Measurements from ENCODE around the gene RAI14. TPM values are rescaled to one million over a fixed set of nuclear protein-coding genes. Genes with fewer than 3 reads are reported as not detected.
A peak's percentile ranks its signal among the peaks of the same experiment; 100 is the strongest.

The RAI14 gene
- total RNA-seq, 1 experiment from 2014 or later = 23.6 TPM

GRCh38 chr5:34627794-34628193 is 28.3 kb upstream of the RAI14 start:
- Histone ChIP-seq H3K36me3 (ENCODE audit: insufficient read depth, low read length, poor library complexity, severe bottlenecking) (no peaks in the 10 kb centered on the region), H3K4me1 (ENCODE audit: insufficient read depth, low read length, poor library complexity, severe bottlenecking) (peaks cover 8% of the 10 kb centered on the region), H3K27ac (ENCODE audit: low read depth, low read length, poor library complexity, severe bottlenecking) (no peak overlapping the region), H3K27me3 (replicated peaks; ENCODE audit: insufficient read depth, low read depth, low read length, poor library complexity) (no peaks in the 10 kb centered on the region), H3K4me3 (ENCODE audit: low read depth, low read length, poor library complexity, severe bottlenecking) (no peak overlapping the region), H3K9me3 (ENCODE audit: low read depth, low read length, poor library complexity, severe bottlenecking) (peaks cover 4% of the 10 kb centered on the region)
- ChIA-PET POLR2A (ENCODE audit: low non-redundant PET) (no interaction called here), CTCF (no interaction called here)
- TF ChIP-seq EZH2 (IDR thresholded peaks at IDR 0.05; ENCODE audit: borderline replicate concordance, low read depth, low read length, poor library complexity, severe bottlenecking) = no peak
- no peak for TF ChIP-seq CTCF (conservative IDR thresholded peaks at IDR 0.05; ENCODE audit: low read depth, low read length)
- intact Hi-C loops (cut with micrococcal nuclease; ENCODE audit: unreplicated experiment) = no loop called here
- peak; percentile 57 for DNase-seq (ENCODE audit: low spot score)
- BruUV-seq (replicated peaks) = no TSS peak

GRCh38 chr5:34628373-34628772 is 27.8 kb upstream of the RAI14 start:
- Histone ChIP-seq H3K4me1 (ENCODE audit: insufficient read depth, low read length, poor library complexity, severe bottlenecking) (peaks cover 8% of the 10 kb centered on the region), H3K36me3 (ENCODE audit: insufficient read depth, low read length, poor library complexity, severe bottlenecking) (no peaks in the 10 kb centered on the region), H3K27me3 (replicated peaks; ENCODE audit: insufficient read depth, low read depth, low read length, poor library complexity) (no peaks in the 10 kb centered on the region), H3K27ac (ENCODE audit: low read depth, low read length, poor library complexity, severe bottlenecking) (no peak overlapping the region), H3K9me3 (ENCODE audit: low read depth, low read length, poor library complexity, severe bottlenecking) (peaks cover 4% of the 10 kb centered on the region), H3K4me3 (ENCODE audit: low read depth, low read length, poor library complexity, severe bottlenecking) (no peak overlapping the region)
- ChIA-PET CTCF (no interaction called here), POLR2A (ENCODE audit: low non-redundant PET) (no interaction called here)
- TF ChIP-seq EZH2 (IDR thresholded peaks at IDR 0.05; ENCODE audit: borderline replicate concordance, low read depth, low read length, poor library complexity, severe bottlenecking) (no peak), CTCF (conservative IDR thresholded peaks at IDR 0.05; ENCODE audit: low read depth, low read length) (no peak)
- intact Hi-C loops (cut with micrococcal nuclease; ENCODE audit: unreplicated experiment) = no loop called here
- no peak for DNase-seq (ENCODE audit: low spot score)
- no TSS peak for BruUV-seq (replicated peaks)

GRCh38 chr5:34630596-34630995 is 25.5 kb upstream of the RAI14 start:
- no TSS peak for BruUV-seq (replicated peaks)
- no peak overlapping the region for H3K27ac ChIP-seq (ENCODE audit: low read depth, low read length, poor library complexity, severe bottlenecking)
- TF ChIP-seq CTCF (conservative IDR thresholded peaks at IDR 0.05; ENCODE audit: low read depth, low read length) (no peak), EZH2 (IDR thresholded peaks at IDR 0.05; ENCODE audit: borderline replicate concordance, low read depth, low read length, poor library complexity, severe bottlenecking) (no peak)
- POLR2A ChIA-PET (ENCODE audit: low non-redundant PET) = no interaction called here
- no peak overlapping the region for H3K4me3 ChIP-seq (ENCODE audit: low read depth, low read length, poor library complexity, severe bottlenecking)
- CTCF ChIA-PET = no interaction called here
- DNase-seq (ENCODE audit: low spot score) = no peak
- peaks cover 4% of the 10 kb centered on the region for H3K9me3 ChIP-seq (ENCODE audit: low read depth, low read length, poor library complexity, severe bottlenecking)
- peaks cover 8% of the 10 kb centered on the region for H3K4me1 ChIP-seq (ENCODE audit: insufficient read depth, low read length, poor library complexity, severe bottlenecking)
- no peaks in the 10 kb centered on the region for H3K36me3 ChIP-seq (ENCODE audit: insufficient read depth, low read length, poor library complexity, severe bottlenecking)
- no peaks in the 10 kb centered on the region for H3K27me3 ChIP-seq (replicated peaks; ENCODE audit: insufficient read depth, low read depth, low read length, poor library complexity)
- intact Hi-C loops (cut with micrococcal nuclease; ENCODE audit: unreplicated experiment) = no loop called here

Data from A673 (cell line).